Measurements from ENCODE around the gene RGR. TPM values are rescaled to one million over a fixed set of nuclear protein-coding genes. Genes with fewer than 3 reads are reported as not detected.

Gene RGR
- total and polyA plus RNA-seq, 8 donors, result not detected

GRCh38 chr10:84254552-84255478, 10.0 kb downstream of the RGR start:
- FAIRE-seq (no peak), ATAC-seq (no peak), DNase-seq (no peak)
- no peak overlapping the region for H3K4me3 ChIP-seq
- no peaks in the 10 kb centered on the region for H3K9me3 ChIP-seq
- no peak for TF ChIP-seq CTCF (IDR thresholded peaks at IDR 0.05)
- intact Hi-C loops (cut with DNase I), result no loop called here
- H3K27ac ChIP-seq, result no peak overlapping the region
- H3K4me1 ChIP-seq, result no peaks in the 10 kb centered on the region
- no peaks in the 10 kb centered on the region for H3K27me3 ChIP-seq
- 51 to 75% methylated on average over 10 of the region's 10 CpGs for WGBS, 2 donors
- H3K36me3 ChIP-seq, result no peaks in the 10 kb centered on the region

- ATAC-seq, result peak; percentile 63 to 93 (median 88)
- peak; percentile 22 to 47 (median 42) for TF ChIP-seq CTCF (IDR thresholded peaks at IDR 0.05)
- H3K4me3 ChIP-seq, result no peak overlapping the region
- intact Hi-C loops (cut with DNase I), result no loop called here
- no peaks in the 10 kb centered on the region for H3K4me1 ChIP-seq
- H3K27ac ChIP-seq, result no peak overlapping the region
- H3K9me3 ChIP-seq, result no peaks in the 10 kb centered on the region
- FAIRE-seq, result no peak
- H3K36me3 ChIP-seq, result no peaks in the 10 kb centered on the region
- H3K27me3 ChIP-seq, result no peaks in the 10 kb centered on the region
- WGBS, 2 donors, result 25 to 31% methylated on average over 35 of the region's 35 CpGs
- peak; percentile 22 to 73 (median 48) for DNase-seq
Measured at GRCh38 chr10:84256510-84257342, 11.9 kb downstream of the RGR start.

- intact Hi-C loops (cut with DNase I), result no loop called here
- Histone ChIP-seq H3K9me3 (no peaks in the 10 kb centered on the region), H3K4me1 (no peaks in the 10 kb centered on the region), H3K27me3 (no peaks in the 10 kb centered on the region), H3K36me3 (no peaks in the 10 kb centered on the region), H3K4me3 (no peak overlapping the region), H3K27ac (no peak overlapping the region)
- FAIRE-seq, result no peak
- no peak for DNase-seq
- ATAC-seq, result no peak
- WGBS, 2 donors, result 71 to 77% methylated on average over 15 of the region's 15 CpGs
- no peak for TF ChIP-seq CTCF (IDR thresholded peaks at IDR 0.05)
Measured at GRCh38 chr10:84257343-84258020, 12.6 kb downstream of the RGR start.

GRCh38 chr10:84258034-84258695, 13.3 kb downstream of the RGR start:
- Histone ChIP-seq H3K9me3 (no peaks in the 10 kb centered on the region), H3K4me1 (no peaks in the 10 kb centered on the region), H3K4me3 (no peak overlapping the region), H3K27me3 (no peaks in the 10 kb centered on the region), H3K36me3 (no peaks in the 10 kb centered on the region), H3K27ac (no peak overlapping the region)
- no peak for DNase-seq
- TF ChIP-seq CTCF (IDR thresholded peaks at IDR 0.05), result no peak
- ATAC-seq, result no peak
- WGBS, 2 donors, result 76 to 80% methylated on average over 7 of the region's 7 CpGs
- FAIRE-seq, result no peak
- intact Hi-C loops (cut with DNase I), result no loop called here
